Activated CD4-positive, alpha-beta T cell treated with anti-CD3 and anti-CD28 coated beads for 48 hours (primary cell): ENCODE results near the gene HK2.
A peak's percentile ranks its signal among the peaks of the same experiment; 100 is the strongest.
"Not testable (repeated sequence)": the region's sequence is repeated elsewhere in the genome, so short reads cannot be mapped to it uniquely, and the experiment has no call there.

Experiments
- DNase-seq: peaks from one replicate; pipeline ENCODE4 v3.0.0-alpha.2; 2020

The HK2 gene

GRCh38 chr2:74906395-74906794 lies 72.5 kb downstream of the HK2 start:
- DNase-seq, result no peak

- not testable (repeated sequence) for DNase-seq
These were observed 73.6 kb downstream of the HK2 start for GRCh38 chr2:74907560-74907959.

- no peak for DNase-seq
These were observed 75.0 kb downstream of the HK2 start for GRCh38 chr2:74908748-74909444.

DNA sequence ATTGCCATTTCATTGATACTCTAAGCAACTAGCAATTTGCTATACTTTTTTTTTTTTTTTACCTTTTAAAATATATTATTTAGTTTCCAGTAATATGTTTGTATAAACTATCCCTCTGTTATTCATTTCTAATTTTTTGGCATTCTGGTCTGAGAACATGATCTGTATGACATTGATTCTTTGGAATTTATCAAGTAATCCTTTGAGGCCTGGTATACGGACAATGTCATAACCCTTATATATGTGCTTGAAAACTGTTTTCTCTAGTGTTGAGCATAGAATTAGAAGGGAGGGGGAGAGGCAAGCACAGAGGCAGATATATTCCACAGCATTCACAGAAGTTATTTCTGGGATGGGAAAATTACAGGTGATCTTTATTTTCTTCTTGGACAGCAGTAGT lies 76.3 kb downstream of the HK2 start:
- DNase-seq, result no peak

GRCh38 chr2:74911061-74911460 lies 77.1 kb downstream of the HK2 start:
- DNase-seq, result no peak

DNA sequence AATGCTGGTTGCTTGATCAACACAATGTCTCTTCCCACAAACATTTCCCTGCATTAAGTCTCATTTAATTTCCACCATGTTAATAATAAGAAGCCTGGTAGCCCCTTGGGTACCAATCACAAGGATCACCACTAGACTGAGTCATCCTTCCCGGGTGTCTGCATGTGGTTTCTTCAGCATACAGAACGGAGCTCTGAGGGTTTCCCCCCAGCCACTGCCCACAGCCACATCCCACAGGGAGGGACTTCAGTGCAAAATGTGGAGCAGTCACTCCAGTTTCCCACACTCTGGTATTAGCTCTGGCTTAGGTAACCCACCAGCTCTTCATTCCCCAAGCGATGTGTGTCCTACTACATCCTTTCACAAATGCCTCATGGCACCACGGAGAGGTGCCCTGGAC lies 81.8 kb downstream of the HK2 start:
- DNase-seq, result peak; percentile 51

GRCh38 chr2:74916394-74916793 lies 82.5 kb downstream of the HK2 start:
- no peak for DNase-seq

- DNase-seq, result no peak
These were observed 84.0 kb downstream of the HK2 start for GRCh38 chr2:74917702-74918619.

DNA sequence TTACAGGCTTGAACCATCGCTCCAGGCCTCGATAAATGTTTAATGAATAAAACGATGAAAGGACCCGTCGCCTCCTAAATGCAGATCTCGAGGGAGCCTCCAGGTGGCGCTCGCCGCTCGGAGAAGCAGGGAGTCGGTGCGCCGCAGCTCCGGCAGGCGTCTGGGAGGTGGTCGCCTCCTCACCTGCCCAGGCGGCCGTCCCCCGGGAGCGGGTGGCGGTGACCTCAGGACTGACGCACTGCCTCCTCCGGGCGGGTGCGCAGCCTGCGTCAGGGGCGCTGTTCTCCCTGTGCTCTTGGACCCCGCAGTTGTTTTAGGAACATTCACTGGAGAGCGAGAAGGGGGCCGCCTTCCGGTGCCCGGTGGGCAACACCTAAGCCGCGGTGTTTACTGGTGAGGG lies 85.9 kb downstream of the HK2 start:
- peak; percentile 83 for DNase-seq

DNA sequence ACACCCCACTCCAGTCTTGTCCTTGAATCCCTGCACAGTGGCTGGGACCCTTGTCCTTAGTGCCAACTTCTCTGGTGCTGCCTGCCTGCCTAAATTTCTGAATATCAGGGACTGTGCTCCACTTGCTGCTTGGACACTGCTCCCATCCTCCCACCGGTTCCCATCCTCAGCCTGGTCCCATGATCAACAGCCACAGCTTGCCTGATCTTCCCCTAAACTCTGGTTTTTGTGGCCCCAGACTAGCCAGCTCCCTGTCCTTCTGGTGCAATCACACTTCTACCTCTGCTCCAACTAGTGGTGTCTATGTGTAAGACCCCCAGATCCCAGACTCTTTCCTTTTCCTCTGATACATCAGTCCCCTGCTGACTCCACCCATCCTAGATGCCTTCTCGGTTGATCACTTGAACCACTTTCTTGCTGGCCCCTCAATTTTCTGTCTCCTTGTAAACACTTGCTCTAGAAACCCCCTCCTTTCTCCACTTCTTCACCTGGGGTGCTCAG lies 87.4 kb downstream of the HK2 start:
- DNase-seq, result no peak

DNA sequence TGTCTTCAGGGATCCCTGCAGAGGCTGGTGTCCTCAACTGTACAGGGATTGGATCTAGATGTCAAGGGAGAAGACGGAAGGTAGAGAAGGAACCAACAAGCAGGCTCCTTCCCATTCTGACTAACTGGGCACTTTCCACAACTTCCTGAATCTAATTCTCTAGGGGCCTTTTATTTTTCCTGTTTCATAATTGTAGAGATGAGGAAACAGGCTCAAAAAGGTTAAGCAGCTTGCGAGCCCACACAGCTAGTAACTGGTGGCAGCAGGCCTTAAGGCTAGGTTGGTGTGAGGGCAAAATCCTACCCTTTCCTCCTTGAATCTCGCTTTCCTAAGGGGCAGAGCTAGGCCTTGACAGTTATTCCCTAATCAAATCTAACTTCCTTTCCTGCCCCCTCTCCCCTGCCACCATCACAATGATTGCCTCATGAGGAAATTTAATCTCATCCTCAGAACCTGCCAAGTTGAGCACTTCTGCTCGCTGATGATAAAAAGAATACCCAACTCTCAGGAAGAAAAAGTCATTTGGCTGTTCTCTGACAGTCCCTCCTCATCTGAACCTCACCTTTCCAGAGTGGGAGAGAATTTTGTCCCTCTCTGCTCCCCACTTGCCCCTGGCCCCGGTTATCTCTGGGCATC lies 88.8 kb downstream of the HK2 start:
- DNase-seq, result no peak

DNA sequence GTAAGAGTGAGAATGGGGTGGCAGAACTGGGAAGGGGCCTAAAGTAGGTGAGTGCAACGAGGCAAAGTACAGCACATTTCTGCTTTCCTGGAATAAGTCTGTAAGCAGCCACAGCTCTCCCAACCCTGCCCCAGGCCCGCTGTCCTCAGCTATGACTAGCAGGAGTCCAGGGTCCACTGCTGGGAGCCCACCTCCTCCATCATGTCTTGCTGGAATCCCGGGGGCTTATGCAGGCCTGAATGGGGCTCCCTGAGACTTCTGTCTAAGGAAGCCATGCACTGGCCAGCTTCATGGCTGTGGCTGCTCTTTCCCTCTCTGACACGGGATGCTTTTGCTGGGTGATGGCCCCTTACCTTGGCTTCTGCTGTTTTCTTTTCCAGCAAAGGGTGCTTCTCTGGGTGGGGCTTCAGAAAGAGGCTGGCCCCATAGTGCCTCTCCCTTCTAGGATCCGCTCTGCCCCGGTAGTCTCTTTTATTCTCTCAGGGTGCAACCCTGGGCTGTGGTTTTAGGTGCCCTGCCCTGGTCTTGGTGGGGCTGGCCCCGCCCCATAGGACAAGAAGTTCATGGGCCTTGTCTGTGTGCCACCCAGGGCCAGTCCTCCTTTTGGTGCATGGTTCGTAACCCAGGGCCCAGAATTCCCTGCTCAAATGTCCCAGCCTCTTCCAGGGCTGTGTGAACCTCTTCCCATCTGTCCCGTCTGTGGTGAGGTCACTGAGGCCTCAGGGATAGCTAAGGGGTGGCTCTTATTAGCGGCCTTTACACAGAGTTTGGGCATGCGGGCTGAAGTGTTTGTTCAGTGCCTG lies 90.7 kb downstream of the HK2 start:
- no peak for DNase-seq

GRCh38 chr2:74925361-74925786 lies 91.4 kb downstream of the HK2 start:
- no peak for DNase-seq

DNA sequence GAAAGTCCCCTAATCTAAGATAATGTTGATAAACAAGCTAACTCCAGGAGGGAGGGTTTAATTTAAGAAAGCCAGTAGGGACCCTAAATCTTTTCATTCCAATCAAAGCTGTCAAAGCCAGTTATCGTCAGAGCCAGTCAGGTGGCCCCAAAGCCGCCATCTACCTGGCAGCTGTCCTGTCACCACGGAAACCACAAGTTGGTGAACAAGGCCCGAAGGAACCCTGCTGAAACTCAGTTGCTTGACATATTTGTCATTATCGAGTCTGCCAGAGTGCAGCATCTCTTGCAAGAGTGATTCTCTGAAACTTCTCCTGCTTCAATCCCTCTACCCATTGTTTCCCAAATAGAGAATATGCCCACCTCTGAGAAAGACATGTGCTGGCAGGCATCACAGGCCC lies 93.7 kb downstream of the HK2 start:
- DNase-seq, result no peak

DNA sequence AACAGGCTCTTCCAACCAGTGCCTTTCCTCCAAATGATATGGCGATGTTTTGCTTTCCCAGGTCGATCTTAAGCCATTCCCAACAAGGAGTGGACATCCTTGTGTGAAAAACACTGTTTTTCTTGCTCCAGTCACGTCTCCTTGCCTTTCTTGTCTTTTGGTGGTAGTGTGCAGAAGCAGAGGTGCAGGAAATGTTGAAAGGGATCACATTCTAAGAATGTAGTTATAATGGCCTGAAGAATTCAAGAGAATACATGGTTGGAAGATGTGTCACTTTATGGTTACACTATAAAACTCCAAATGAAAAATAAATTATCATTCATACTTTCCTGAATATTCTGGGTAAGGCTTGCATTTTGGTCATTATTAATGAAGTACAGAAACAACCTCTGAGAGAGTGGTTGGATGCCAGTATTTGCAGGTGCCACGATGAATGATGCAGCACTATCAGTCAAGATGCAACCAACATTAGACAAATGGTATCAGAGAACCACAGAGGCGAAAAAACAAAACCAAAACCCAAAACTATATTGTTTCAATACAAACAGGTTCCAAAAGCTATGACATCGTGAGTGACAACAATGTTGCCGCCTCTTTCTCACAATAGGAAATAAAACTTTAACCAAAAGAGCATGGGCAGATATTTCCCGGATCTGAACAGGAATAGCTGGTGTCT lies 97.0 kb downstream of the HK2 start:
- DNase-seq, result no peak

DNA sequence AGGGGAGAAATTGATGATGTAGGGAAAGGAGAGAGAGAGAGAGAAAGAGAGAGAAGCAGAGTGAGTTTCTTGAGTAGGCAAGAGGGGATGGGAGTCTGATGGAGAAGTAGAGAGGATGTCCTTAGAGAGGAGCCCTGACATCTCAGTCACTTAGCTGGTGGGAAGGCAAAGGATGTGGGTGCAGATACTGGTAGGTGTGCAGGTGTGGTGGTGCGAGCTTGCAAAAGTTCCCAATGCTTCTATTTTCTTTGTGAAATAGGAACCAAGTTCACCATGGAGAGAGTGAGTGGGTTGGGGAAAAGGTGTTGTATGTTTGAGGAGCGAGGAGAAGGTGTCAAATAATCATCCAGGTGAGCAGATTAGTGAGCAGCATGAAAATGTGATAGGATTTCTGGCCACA lies 98.0 kb downstream of the HK2 start:
- no peak for DNase-seq

- no peak for DNase-seq
These were observed 102.1 kb downstream of the HK2 start for GRCh38 chr2:74935975-74936391.

DNA sequence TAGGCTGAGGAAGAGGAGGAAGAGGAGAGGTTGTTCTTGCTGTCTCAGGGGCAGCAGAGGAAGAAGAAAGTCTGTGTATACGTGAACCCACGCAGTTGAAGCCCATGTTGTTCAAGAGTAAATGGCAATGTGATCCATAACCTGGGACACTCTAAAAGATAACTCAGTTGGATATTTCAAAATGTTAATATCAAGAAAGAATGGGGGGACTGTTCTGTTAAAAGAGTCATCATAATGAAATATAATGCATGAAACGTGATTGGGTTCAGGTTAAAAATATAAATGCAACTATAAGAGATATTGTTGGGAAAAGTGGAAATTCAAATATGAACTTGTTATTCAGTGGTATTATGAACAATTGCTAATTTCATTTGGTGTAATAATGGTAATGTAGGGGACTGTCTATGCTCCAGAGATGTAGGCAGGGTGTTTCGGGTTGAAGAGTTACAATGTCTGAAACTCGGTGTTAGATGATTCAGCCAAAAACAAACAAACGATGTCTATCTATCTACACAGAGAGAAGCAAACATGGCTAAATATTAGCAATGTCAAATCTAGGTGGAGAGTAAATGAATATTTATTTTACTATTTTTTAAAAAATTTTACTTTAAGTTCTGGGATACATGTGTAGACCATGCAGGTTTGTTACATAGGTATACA lies 103.4 kb downstream of the HK2 start:
- no peak for DNase-seq

GRCh38 chr2:74938264-74938663 lies 104.3 kb downstream of the HK2 start:
- DNase-seq, result no peak

DNA sequence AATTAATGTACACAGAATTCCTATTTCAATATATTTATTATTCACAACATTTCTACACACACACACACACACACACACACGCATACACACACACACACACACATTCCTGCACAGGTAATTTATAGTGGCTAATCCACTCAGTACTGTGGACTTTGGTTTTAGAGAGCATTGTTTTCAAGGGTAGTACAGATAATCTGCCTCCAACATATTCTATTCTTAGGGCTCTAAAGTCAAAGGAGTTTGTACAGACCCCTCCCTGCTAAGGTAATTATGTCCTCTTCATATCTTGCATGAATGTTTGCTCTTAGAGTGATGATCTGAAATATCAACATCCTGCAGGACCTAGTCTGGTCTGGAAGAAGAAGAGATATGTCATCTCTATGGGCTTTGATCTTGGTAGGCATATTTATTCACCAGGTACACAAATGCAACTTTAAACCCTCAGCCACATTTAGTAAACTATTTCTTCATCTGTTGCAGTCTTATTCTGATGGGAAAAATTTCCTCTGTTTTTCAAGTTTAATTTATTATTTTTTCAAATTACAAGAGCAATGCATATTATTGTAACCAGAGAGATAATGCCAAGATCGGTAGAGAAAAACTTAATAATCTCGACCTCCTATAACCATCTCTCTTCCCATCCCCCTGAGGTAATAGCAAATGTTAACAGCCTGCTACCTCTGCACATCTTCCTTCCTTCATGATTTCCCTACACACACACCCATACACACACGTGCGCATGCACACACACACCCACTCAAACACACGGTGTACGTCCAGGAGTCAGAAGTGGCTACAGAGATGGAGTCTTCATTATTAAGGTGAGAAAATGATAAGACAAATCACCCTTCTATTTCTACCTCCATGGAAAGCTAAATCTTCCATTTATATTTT lies 106.2 kb downstream of the HK2 start:
- no peak for DNase-seq
